ENCODE results near the gene IFNB1. TPM values are rescaled to one million over a fixed set of nuclear protein-coding genes. Genes with fewer than 3 reads are reported as not detected.

IFNB1 gene
- total RNA-seq, 1 donor from 2014 or later = not detected

- Mint-ChIP-seq H3K4me1 (no peaks in the 10 kb centered on the region), H3K9me3 (no peaks in the 10 kb centered on the region), H3K27me3 (ENCODE audit: insufficient read depth, low read depth) (peaks cover 2% of the 10 kb centered on the region), H3K4me3 (no peak overlapping the region), H3K36me3 (no peaks in the 10 kb centered on the region), H3K27ac (no peak overlapping the region)
- H3K36me3 ChIP-seq = no peaks in the 10 kb centered on the region
- H3K9ac ChIP-seq = no peak overlapping the region
- H4K20me1 ChIP-seq (ENCODE audit: low read depth) = no peaks in the 10 kb centered on the region
- TF ChIP-seq EZH2 (IDR thresholded peaks at IDR 0.05) (no peak), CTCF (IDR thresholded peaks at IDR 0.05) (no peak), EZH2phosphoT487 (IDR thresholded peaks at IDR 0.05) (no peak)
- H3K4me2 ChIP-seq = no peak overlapping the region
- no peak overlapping the region for H3K27ac ChIP-seq
- no peaks in the 10 kb centered on the region for H3K27me3 ChIP-seq
- no peaks in the 10 kb centered on the region for H3F3A ChIP-seq (ENCODE audit: low read depth)
- peaks cover 4% of the 10 kb centered on the region for H3K4me1 ChIP-seq
- no peak for DNase-seq (ENCODE audit: low spot score)
- no peaks in the 10 kb centered on the region for H3K79me2 ChIP-seq (ENCODE audit: low read depth)
- H3K4me3 ChIP-seq = no peak overlapping the region
- no peaks in the 10 kb centered on the region for H3K9me3 ChIP-seq (ENCODE audit: low read depth)
- H2AFZ ChIP-seq (replicated peaks) = no peak overlapping the region
These were observed 4.3 kb upstream of the IFNB1 start for GRCh38 chr9:21081999-21082398.

- no peak for TF ChIP-seq EZH2 (IDR thresholded peaks at IDR 0.05)
- TF ChIP-seq CTCF (IDR thresholded peaks at IDR 0.05) = no peak
- TF ChIP-seq EZH2phosphoT487 (IDR thresholded peaks at IDR 0.05) = no peak
- Histone ChIP-seq H3K79me2 (ENCODE audit: low read depth) (no peaks in the 10 kb centered on the region), H3K27me3 (no peaks in the 10 kb centered on the region), H3K4me2 (no peak overlapping the region), H3K4me3 (no peak overlapping the region), H3K9ac (no peak overlapping the region), H3K27ac (no peak overlapping the region), H3K4me1 (peaks cover 4% of the 10 kb centered on the region), H3K9me3 (ENCODE audit: low read depth) (no peaks in the 10 kb centered on the region), H3K36me3 (no peaks in the 10 kb centered on the region), H3F3A (ENCODE audit: low read depth) (no peaks in the 10 kb centered on the region), H4K20me1 (ENCODE audit: low read depth) (no peaks in the 10 kb centered on the region), H2AFZ (replicated peaks) (no peak overlapping the region)
- Mint-ChIP-seq H3K27ac (no peak overlapping the region), H3K27me3 (ENCODE audit: insufficient read depth, low read depth) (peaks cover 2% of the 10 kb centered on the region), H3K4me1 (no peaks in the 10 kb centered on the region), H3K9me3 (no peaks in the 10 kb centered on the region), H3K36me3 (no peaks in the 10 kb centered on the region), H3K4me3 (no peak overlapping the region)
- DNase-seq (ENCODE audit: low spot score) = no peak
These were observed 3.7 kb upstream of the IFNB1 start for GRCh38 chr9:21081451-21081850.

GRCh38 chr9:21080793-21081192 lies 3.1 kb upstream of the IFNB1 start:
- Mint-ChIP-seq H3K27ac (no peak overlapping the region), H3K36me3 (no peaks in the 10 kb centered on the region), H3K4me3 (no peak overlapping the region), H3K27me3 (ENCODE audit: insufficient read depth, low read depth) (peaks cover 2% of the 10 kb centered on the region), H3K9me3 (no peaks in the 10 kb centered on the region), H3K4me1 (peaks cover 5% of the 10 kb centered on the region)
- Histone ChIP-seq H3K27ac (no peak overlapping the region), H3K4me2 (no peak overlapping the region), H3K9ac (no peak overlapping the region), H2AFZ (replicated peaks) (no peak overlapping the region), H3K79me2 (ENCODE audit: low read depth) (no peaks in the 10 kb centered on the region), H3K9me3 (ENCODE audit: low read depth) (no peaks in the 10 kb centered on the region), H3K4me1 (peaks cover 7% of the 10 kb centered on the region), H3K4me3 (no peak overlapping the region), H3K27me3 (no peaks in the 10 kb centered on the region), H3F3A (ENCODE audit: low read depth) (no peaks in the 10 kb centered on the region), H4K20me1 (ENCODE audit: low read depth) (no peaks in the 10 kb centered on the region), H3K36me3 (no peaks in the 10 kb centered on the region)
- no peak for DNase-seq (ENCODE audit: low spot score)
- TF ChIP-seq EZH2phosphoT487 (IDR thresholded peaks at IDR 0.05) (no peak), EZH2 (IDR thresholded peaks at IDR 0.05) (no peak)

GRCh38 chr9:21078702-21079101 lies 960 bp upstream of the IFNB1 start:
- Histone ChIP-seq H3K27me3 (no peaks in the 10 kb centered on the region), H3K4me2 (no peak overlapping the region), H3F3A (ENCODE audit: low read depth) (no peaks in the 10 kb centered on the region), H3K27ac (no peak overlapping the region), H3K79me2 (ENCODE audit: low read depth) (no peaks in the 10 kb centered on the region), H3K4me1 (peaks cover 15% of the 10 kb centered on the region), H3K4me3 (no peak overlapping the region), H3K9me3 (ENCODE audit: low read depth) (no peaks in the 10 kb centered on the region), H3K36me3 (no peaks in the 10 kb centered on the region), H4K20me1 (ENCODE audit: low read depth) (no peaks in the 10 kb centered on the region), H3K9ac (no peak overlapping the region), H2AFZ (replicated peaks) (no peak overlapping the region)
- H3K4me3 Mint-ChIP-seq = no peak overlapping the region
- peaks cover 13% of the 10 kb centered on the region for H3K4me1 Mint-ChIP-seq
- peaks cover 2% of the 10 kb centered on the region for H3K27me3 Mint-ChIP-seq (ENCODE audit: insufficient read depth, low read depth)
- no peak for DNase-seq (ENCODE audit: low spot score)
- H3K36me3 Mint-ChIP-seq = no peaks in the 10 kb centered on the region
- H3K9me3 Mint-ChIP-seq = no peaks in the 10 kb centered on the region
- TF ChIP-seq CTCF (IDR thresholded peaks at IDR 0.05) = no peak
- TF ChIP-seq EZH2 (IDR thresholded peaks at IDR 0.05) = no peak
- no peak for TF ChIP-seq EZH2phosphoT487 (IDR thresholded peaks at IDR 0.05)
- no peak overlapping the region for H3K27ac Mint-ChIP-seq

All from neural progenitor cell (in vitro differentiated cells).